HG03432 (cell line): ENCODE results near the gene FZD2.
"Not testable (repeated sequence)": the region's sequence is repeated elsewhere in the genome, so short reads cannot be mapped to it uniquely, and the experiment has no call there.

ENCODE experiments used
- ATAC-seq: cut with Tn5 transposase; IDR thresholded peaks from one replicate; pipeline ENCODE4 v1.9.1; 2021; ENCODE audit warnings: mild to moderate bottlenecking, moderate library complexity; ENCODE audit not compliant: unreplicated experiment

Gene FZD2

GRCh38 chr17:44572801-44573200 lies 15.5 kb downstream of the FZD2 start:
- no peak for ATAC-seq

GRCh38 chr17:44575403-44575802 lies 18.1 kb downstream of the FZD2 start:
- no peak for ATAC-seq

GRCh38 chr17:44578947-44579346 lies 21.7 kb downstream of the FZD2 start:
- ATAC-seq: no peak

- no peak for ATAC-seq
Observed at GRCh38 chr17:44581868-44582267, 24.6 kb downstream of the FZD2 start.

- ATAC-seq: no peak
Observed at GRCh38 chr17:44584443-44584842, 27.2 kb downstream of the FZD2 start.

GRCh38 chr17:44585315-44585714 lies 28.0 kb downstream of the FZD2 start:
- no peak for ATAC-seq

- ATAC-seq: no peak
Observed at GRCh38 chr17:44587339-44587738, 30.1 kb downstream of the FZD2 start.

GRCh38 chr17:44589316-44590071 lies 32.2 kb downstream of the FZD2 start:
- no peak for ATAC-seq

- not testable (repeated sequence) for ATAC-seq
Observed at GRCh38 chr17:44590072-44590462, 32.8 kb downstream of the FZD2 start.

- ATAC-seq: not testable (repeated sequence)
Observed at GRCh38 chr17:44590762-44591161, 33.5 kb downstream of the FZD2 start.

GRCh38 chr17:44591206-44591605 lies 33.9 kb downstream of the FZD2 start:
- ATAC-seq: no peak

GRCh38 chr17:44593156-44593555 lies 35.9 kb downstream of the FZD2 start:
- ATAC-seq: no peak

GRCh38 chr17:44595216-44595775 lies 38.0 kb downstream of the FZD2 start:
- no peak for ATAC-seq

- no peak for ATAC-seq
Observed at GRCh38 chr17:44598329-44598728, 41.0 kb downstream of the FZD2 start.

- ATAC-seq: no peak
Observed at GRCh38 chr17:44598932-44599297, 41.6 kb downstream of the FZD2 start.

- ATAC-seq: no peak
Observed at GRCh38 chr17:44599298-44600175, 42.3 kb downstream of the FZD2 start.

- no peak for ATAC-seq
Observed at GRCh38 chr17:44601539-44601938, 44.3 kb downstream of the FZD2 start.

- no peak for ATAC-seq
Observed at GRCh38 chr17:44601973-44602372, 44.7 kb downstream of the FZD2 start.

- ATAC-seq: no peak
Observed at GRCh38 chr17:44602390-44602789, 45.1 kb downstream of the FZD2 start.

GRCh38 chr17:44602970-44603369 lies 45.7 kb downstream of the FZD2 start:
- ATAC-seq: no peak

- ATAC-seq: no peak
Observed at GRCh38 chr17:44604116-44604761, 47.0 kb downstream of the FZD2 start.
